ENCODE results near the gene ABHD16B. TPM values are rescaled to one million over a fixed set of nuclear protein-coding genes. Genes with fewer than 3 reads are reported as not detected.
"Not testable (repeated sequence)": the region's sequence is repeated elsewhere in the genome, so short reads cannot be mapped to it uniquely, and the experiment has no call there.

Gene ABHD16B
- total and polyA plus RNA-seq, 2 of the 13 experiments (the other 11 are each of a cell fraction or from before 2014, with no cell fraction given) = not detected

DNA sequence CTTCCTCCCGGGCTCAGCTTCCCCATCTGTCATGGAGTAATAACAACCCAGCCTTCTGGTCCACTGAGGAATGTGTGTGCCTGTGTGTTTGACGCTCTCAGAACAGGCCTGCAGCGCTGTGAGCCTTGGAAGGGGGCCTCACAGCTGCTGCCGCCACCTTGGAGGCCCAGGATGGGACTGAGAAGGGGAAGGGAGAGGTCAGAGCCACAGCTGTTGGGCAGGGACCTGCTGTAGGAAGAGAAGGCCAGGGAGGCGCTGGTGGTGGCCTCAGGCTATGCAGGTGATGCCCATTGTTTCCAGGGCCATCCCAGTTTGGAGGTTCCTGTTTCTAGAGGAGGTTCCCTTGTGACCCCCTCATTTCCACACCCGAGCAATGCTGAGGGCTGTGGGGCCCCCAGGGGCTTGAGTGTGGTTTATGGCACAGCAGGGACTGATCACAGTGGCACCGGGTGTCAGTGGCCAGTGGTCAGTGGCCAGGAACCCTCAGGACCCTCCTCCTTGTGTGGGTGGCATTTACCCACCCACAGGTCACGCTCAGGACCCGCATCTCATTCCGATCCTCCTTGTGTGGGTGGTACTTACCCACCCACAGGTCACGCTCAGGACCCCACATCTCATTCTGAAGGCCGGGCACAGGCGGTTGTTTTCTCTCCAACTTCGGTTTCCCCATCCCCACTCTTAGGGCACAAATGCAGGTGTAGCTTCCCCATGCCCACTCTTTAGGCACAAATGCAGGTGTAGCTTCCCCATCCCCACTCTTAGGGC, 17.8 kb downstream of the ABHD16B start:
- peaks cover 71 to 77% of the 10 kb centered on the region in 2 experiments for H3K36me3 ChIP-seq (replicated peaks in 1 of 2; ENCODE audit: control insufficient read depth in 1 of 2, insufficient read depth in 2 of 2, low read length in 2 of 2)
- TF ChIP-seq AGO2 (optimal IDR thresholded peaks at IDR 0.05; ENCODE audit: low read depth, low read length) = peak; percentile 39
- peak; percentile 47; the same call in 1 of the 2 replicates for TF ChIP-seq RBFOX2 (IDR thresholded peaks at IDR 0.05; ENCODE audit: low read depth, low read length)
- 0 out of 2 replicates have a peak, but pooled peaks have one; percentile 3 for TF ChIP-seq ETV5 (CRISPR knock-in tag; IDR thresholded peaks at IDR 0.05; ENCODE audit: borderline replicate concordance)
- TF ChIP-seq REXO4 (CRISPR knock-in tag; IDR thresholded peaks at IDR 0.05; ENCODE audit: borderline replicate concordance) = no peak

DNA sequence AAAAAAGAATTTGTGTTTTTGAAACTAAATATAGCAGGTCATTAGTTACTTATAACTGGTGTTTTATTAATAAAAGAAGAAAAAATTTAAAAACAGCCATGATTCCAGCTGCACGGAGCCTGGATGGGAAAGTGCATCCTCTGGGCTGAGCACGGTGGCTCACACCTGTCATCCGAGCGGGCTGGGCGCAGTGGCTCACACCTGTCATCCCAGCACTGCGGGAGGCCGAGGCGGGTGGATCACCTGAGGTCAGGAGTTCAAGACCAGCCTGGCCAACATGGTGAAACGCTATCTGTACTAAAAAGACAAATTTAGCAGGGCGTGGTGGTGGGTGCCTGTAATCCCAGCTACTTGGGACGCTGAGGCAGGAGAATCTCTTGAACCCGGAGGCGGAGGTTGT, 19.6 kb downstream of the ABHD16B start:
- H3K9ac ChIP-seq (ENCODE audit: insufficient read depth, low read depth, low read length); H3K9me3 ChIP-seq (ENCODE audit: low read length); H2AFZ ChIP-seq (ENCODE audit: low read length); ATAC-seq; H3K27ac ChIP-seq (ENCODE audit: extremely low read length, insufficient read depth, low read length); CTCF ChIA-PET (ENCODE audit: low intra/inter-chr PET ratio, low total read pairs); H3K4me3 ChIP-seq (replicated peaks in 1 of 3; ENCODE audit: insufficient read depth in 1 of 3, low read depth in 2 of 3, low read length in 3 of 3); BruUV-seq (replicated peaks); H3K4me2 ChIP-seq (ENCODE audit: low read depth, low read length); DNase-seq (ENCODE audit: low spot score); H3K4me1 ChIP-seq (ENCODE audit: insufficient read depth, low read length); FAIRE-seq; in situ Hi-C loops (cut with HindIII; ENCODE audit: extremely low pct_ligation_motif_present, low pct_unique_long_range_greater_than_20kb); H3K27me3 ChIP-seq (ENCODE audit: control insufficient read depth in 1 of 2, insufficient read depth in 2 of 2, low read length in 2 of 2); intact Hi-C loops (cut with micrococcal nuclease; ENCODE audit: unreplicated experiment): not testable (repeated sequence)
- H3K79me2 ChIP-seq (ENCODE audit: insufficient read depth, low read length) = peaks cover 45% of the 10 kb centered on the region
- peaks cover 47% of the 10 kb centered on the region; the same call in 1 of the 2 replicates for H4K20me1 ChIP-seq (ENCODE audit: insufficient read depth, low read length)
- POLR2A ChIA-PET = interaction anchor here (2.3 kb wide), 1 partner anchor 16 kb away, joined by 15 read pairs; the partner anchor contains the start of gene TPD52L2
- WGBS (ENCODE audit: low lambda C conversion rate) = 96% methylated on average over 13 of the region's 13 CpGs
- H3K36me3 ChIP-seq (replicated peaks in 1 of 2; ENCODE audit: control insufficient read depth in 1 of 2, insufficient read depth in 2 of 2, low read length in 2 of 2) = peaks cover 72 to 80% of the 10 kb centered on the region in 2 experiments

More for the DNA sequence above, 17.8 kb downstream of the ABHD16B start:
- in situ Hi-C loops (cut with HindIII; ENCODE audit: extremely low pct_ligation_motif_present, low pct_unique_long_range_greater_than_20kb) = no loop called here
- no peaks in the 10 kb centered on the region for H3K4me1 ChIP-seq (ENCODE audit: insufficient read depth, low read length)
- no peak overlapping the region for H3K4me2 ChIP-seq (ENCODE audit: low read depth, low read length)
- ATAC-seq (no peak), FAIRE-seq (no peak), DNase-seq (ENCODE audit: low spot score) (no peak)
- H3K4me3 ChIP-seq (replicated peaks in 1 of 3; ENCODE audit: insufficient read depth in 1 of 3, low read depth in 2 of 3, low read length in 3 of 3) = no peak overlapping the region
- H3K9ac ChIP-seq (ENCODE audit: insufficient read depth, low read depth, low read length) = no peak overlapping the region
- no TSS peak for BruUV-seq (replicated peaks)
- WGBS (ENCODE audit: low lambda C conversion rate) = 98% methylated on average over 14 of the region's 14 CpGs
- no peak overlapping the region for H3K27ac ChIP-seq (ENCODE audit: extremely low read length, insufficient read depth, low read length)
- CTCF ChIA-PET (ENCODE audit: low intra/inter-chr PET ratio, low total read pairs) = no interaction called here
- intact Hi-C loops (cut with micrococcal nuclease; ENCODE audit: unreplicated experiment) = no loop called here
- peaks cover 47% of the 10 kb centered on the region for H3K79me2 ChIP-seq (ENCODE audit: insufficient read depth, low read length)
- H3K27me3 ChIP-seq (ENCODE audit: control insufficient read depth in 1 of 2, insufficient read depth in 2 of 2, low read length in 2 of 2) = no peaks in the 10 kb centered on the region
- H4K20me1 ChIP-seq (ENCODE audit: insufficient read depth, low read length) = peaks cover 40% of the 10 kb centered on the region; the same call in 1 of the 2 replicates
- H3K9me3 ChIP-seq (ENCODE audit: low read length) = no peaks in the 10 kb centered on the region
- POLR2A ChIA-PET = interaction anchor here (1.1 to 1.5 kb wide), 2 partner anchors 14 to 15 kb away, joined by 3 to 6 read pairs; partner anchors contain the start of genes DNAJC5 and TPD52L2
- H2AFZ ChIP-seq (ENCODE audit: low read length) = no peak overlapping the region

All from HepG2 (cell line).